ENCODE measurements around the gene KCNQ1.
A peak's percentile ranks its signal among the peaks of the same experiment; 100 is the strongest.

GRCh38 chr11:2593393-2593950, 148.7 kb downstream of the KCNQ1 start:
- TF ChIP-seq CTCF (CRISPR knock-in tag; IDR thresholded peaks at IDR 0.05), result no peak
- TF ChIP-seq NCOA1 (CRISPR knock-in tag; IDR thresholded peaks at IDR 0.05), result no peak
- TF ChIP-seq MATR3 (CRISPR knock-in tag; IDR thresholded peaks at IDR 0.05), result no peak
- TF ChIP-seq CHD2 (IDR thresholded peaks at IDR 0.05; ENCODE audit: low read depth, low read length), result no peak
- peak; percentile 25; the same call in 1 of the 2 replicates for TF ChIP-seq CREB1 (IDR thresholded peaks at IDR 0.05)
- no peak for TF ChIP-seq CREB1 (CRISPR knock-in tag; IDR thresholded peaks at IDR 0.05)
- no peak for TF ChIP-seq HDAC1 (CRISPR knock-in tag; IDR thresholded peaks at IDR 0.05)
- TF ChIP-seq ATF1 (CRISPR knock-in tag; IDR thresholded peaks at IDR 0.05), result no peak
- no peak for TF ChIP-seq HOXD1 (CRISPR knock-in tag; IDR thresholded peaks at IDR 0.05)
- TF ChIP-seq REPIN1 (CRISPR knock-in tag; IDR thresholded peaks at IDR 0.05; ENCODE audit: borderline replicate concordance, low read depth), result no peak
- TF ChIP-seq USF2 (IDR thresholded peaks at IDR 0.05; ENCODE audit: low read depth, low read length), result no peak
- no peak for TF ChIP-seq USF2 (CRISPR knock-in tag; IDR thresholded peaks at IDR 0.05; ENCODE audit: borderline replicate concordance)
- TF ChIP-seq ETV5 (CRISPR knock-in tag; IDR thresholded peaks at IDR 0.05; ENCODE audit: borderline replicate concordance), result no peak
- no peak for TF ChIP-seq ASH2L (IDR thresholded peaks at IDR 0.05; ENCODE audit: insufficient read length, low read depth, low read length)

Measured in HepG2 (cell line).